H4 (cell line): ENCODE measurements around the gene ZNF511. TPM values are rescaled to one million over a fixed set of nuclear protein-coding genes. Genes with fewer than 3 reads are reported as not detected.

ENCODE experiments used
- DNase-seq: peaks from one replicate; pipeline ENCODE4 v3.0.0-alpha.2; 2015; ENCODE audit warnings: low spot score
- total RNA-seq: library from RNA; depleted of rRNA; stranded (reverse); fragments of >200 nt; shearing (Covaris generic); gene quantifications from 2 replicates; pipeline ENCODE4 v1.2.3, GENCODE V29; 2014; rRNA removed

The ZNF511 gene
- total RNA-seq, 1 experiment from 2014 or later: 66.3 TPM

DNA sequence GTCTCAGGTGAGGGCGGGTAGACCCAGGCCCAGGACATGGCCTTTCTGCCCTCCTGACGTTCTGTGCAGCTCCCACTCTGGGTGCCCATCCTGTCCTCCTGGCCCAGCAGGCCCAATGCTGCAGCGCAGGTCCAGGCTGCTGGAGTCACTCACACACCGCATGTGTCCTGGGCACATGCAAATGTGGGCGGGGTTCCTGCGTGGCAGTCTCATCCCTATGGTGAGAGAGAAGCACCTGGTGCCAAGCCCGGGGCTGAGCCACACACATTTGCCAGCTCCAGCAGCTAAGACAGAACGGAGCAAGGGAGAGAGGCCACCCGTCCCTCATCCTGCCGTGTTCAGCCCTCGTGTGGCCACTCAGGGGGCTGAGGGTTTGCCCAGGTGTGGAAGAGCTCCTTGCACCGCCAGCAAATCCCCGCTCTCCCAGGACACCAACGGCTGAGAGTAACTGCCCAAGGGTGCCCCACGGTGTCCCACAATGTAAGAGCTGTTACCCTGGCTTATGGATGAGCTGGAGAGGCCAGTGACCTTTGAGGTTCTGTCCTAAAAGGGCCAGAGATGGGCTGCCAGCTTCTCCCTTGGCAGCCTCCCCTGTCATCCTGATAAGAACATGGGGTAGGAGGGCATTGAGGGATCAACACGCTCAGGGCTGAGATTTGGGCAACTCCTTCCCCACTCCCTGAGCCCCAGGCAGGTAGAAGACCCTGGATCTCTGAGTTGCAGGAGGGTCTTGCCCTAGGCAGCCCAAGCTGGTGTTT is 44.7 kb downstream of the ZNF511 start:
- DNase-seq: no peak

DNA sequence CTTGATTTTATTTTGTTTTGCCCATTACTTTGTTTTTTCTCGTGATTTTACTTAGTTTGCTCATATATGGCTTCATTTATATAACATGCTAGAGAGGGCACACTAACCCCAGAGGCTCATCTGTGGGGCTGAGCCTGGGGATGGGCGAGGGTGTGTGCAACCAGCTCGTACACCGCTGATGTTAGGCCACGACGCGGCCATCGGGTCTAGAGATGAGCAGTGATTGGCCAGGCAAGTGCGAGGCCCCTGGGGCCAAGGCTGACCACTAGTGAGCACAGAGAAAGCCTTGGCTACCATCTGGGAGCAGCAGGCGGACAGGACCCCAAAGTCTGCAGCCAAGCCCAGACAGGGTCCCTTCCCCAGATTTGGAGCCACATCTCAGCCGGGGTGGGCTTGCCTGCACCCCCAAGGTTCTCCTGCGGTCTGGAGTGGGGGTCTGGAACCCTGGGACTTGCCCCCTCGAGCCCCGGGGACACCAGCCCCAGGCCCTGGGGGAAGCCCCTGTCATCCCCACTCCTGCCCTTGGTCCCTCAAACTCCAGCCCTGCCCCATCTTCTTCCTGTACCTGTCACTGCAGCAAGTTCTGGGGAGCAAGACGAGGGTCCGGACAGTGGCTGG is 45.4 kb downstream of the ZNF511 start:
- DNase-seq: no peak

DNA sequence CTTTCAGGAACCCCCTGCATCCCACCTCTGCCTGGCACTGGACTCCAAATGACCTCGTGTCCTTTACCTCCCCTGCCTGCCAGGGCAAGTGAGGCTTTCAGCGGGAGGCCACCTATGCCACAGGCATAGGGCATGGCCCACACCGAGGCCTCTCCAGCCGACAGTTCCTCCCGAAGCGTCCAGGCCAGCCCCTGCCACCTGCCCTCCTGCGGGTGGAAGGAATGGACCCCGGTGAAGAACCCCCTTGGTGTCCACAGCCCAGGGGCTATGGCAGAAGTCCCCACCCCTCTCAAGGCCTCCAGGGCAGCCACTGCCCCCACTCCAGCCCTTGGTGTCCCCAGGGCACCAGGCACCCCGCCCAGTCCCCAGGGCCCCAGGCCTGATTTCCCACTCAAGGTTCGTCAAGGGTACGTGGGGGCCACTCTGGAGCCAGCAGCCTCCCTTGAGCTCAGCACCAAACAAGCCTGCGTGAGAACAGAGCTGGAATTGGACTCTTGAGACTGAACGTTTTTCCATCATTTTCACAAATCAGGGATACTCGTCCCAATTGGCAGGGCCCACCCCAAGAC is 46.0 kb downstream of the ZNF511 start:
- no peak for DNase-seq

DNA sequence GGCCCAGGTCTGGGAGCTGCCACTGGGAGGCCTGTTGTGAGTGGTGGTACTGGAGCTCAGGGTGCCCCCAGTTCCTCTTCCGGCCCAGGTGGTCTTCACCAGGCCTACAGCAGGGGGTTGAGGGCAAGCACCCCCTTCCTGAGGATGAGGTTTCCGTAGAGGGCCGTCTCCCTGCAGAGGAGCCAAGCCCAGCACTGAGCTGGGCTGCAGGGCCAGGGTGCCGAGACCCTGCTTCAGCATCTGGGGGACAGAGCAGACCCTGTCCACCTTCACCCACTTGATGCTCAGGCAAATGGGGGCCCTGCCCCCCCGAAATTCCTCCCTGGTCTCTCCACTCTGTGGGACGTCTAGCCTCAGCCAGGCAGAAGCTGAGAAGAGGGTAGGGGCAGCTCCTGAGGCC is 46.6 kb downstream of the ZNF511 start:
- DNase-seq: no peak

DNA sequence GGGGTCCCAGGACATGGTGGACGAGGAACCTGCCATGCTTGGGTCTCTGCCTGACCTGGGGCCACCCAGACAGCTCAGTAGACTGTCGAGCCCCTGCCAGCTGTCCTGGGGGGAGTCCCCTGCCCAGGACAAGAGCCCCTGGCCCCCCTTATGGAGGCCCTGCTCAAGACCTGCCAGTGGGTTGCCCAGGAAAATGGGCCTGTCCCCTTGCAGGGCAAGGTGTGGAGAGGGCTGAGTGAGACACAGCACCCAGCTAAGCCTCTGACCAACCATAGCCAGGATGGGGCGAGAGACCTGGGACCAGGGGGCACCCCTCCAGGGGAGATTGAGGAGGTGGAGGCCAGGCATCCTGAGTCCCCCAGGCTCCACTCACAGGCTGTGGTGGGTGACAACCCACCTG is 47.3 kb downstream of the ZNF511 start:
- no peak for DNase-seq

DNA sequence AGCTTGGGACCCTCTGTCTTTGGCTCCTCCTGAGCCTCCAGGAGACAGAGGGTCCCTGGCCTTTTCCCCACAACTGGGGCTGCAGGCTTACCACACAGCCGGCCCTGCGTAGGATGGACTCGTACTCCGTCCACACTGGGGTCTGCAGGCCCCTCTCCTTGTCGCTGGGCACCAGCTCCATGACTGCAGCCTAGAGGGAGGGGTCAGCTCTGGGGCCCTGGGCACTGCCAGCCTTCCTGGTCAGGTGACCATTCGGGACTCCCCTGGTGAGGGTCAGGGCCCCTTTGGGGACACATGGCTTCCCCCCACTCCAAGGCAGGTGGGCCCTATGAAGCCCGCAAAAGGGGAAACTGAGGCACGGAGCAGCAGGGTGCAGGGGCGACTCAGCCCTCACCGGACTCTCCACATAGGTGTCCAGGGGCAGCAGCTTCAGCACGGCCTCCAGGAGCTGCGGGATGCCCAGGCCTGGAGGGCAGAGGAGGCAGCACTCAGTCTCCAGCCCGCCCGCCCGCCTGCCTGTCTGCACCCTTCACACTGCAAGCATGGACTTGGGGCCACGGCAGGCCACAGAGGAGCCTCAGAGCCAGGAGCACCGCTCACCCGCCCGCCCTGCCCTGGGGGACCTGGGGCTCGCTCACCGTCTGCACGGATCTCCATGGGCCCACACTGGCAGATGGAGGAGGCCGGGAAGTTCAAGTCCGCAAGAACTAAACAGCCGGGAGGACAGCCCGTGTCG is 48.0 kb downstream of the ZNF511 start:
- no peak for DNase-seq

DNA sequence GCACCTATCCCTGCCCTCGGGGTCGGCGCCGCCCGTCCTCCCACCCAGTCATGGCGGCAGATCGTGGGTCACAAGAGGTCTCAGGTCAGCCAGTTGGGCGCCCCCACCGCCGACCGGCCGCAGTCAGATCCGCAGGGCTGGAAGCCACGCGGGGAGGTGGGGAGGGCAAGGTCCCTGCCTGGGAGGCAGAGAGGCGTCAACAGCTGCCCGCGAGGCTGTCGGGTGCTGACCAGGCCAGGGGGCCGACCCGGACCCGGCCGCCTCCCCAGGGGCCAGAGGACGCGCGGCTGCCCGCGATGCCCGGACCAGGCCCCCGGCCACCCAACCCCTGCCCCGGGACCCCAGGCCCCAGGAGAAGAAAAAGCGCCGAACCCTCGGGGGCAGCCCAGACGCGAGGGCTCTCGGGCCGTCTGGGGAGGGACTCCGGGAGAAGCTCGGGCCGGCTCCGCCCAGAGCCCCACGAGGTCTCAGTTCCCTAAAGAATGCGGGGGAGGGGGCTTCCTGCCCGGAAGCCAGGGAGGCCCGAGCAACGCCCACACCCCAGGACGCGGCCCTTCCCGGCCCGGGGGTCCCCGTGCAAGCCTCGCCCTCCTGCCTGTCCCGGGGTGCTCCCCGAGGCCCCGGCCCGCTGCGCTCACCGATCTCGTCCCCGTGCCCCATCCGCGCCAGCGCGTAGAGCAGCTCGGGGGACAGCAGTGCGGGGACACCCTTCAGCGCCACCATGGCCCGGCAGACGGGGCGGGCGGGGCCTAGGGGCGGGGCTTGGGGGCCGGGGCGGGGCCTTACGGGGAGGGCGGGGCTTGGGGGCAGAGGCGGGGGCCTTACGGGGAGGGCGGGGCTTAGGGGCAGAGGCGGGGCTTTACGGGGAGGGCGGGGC is 48.8 kb downstream of the ZNF511 start, which contains the start of gene FUOM:
TSS of gene FUOM (minus strand) at position 735 of the 877 bp plus-strand sequence. CDS start at position 723, 12 bp downstream.
- DNase-seq: no peak

DNA sequence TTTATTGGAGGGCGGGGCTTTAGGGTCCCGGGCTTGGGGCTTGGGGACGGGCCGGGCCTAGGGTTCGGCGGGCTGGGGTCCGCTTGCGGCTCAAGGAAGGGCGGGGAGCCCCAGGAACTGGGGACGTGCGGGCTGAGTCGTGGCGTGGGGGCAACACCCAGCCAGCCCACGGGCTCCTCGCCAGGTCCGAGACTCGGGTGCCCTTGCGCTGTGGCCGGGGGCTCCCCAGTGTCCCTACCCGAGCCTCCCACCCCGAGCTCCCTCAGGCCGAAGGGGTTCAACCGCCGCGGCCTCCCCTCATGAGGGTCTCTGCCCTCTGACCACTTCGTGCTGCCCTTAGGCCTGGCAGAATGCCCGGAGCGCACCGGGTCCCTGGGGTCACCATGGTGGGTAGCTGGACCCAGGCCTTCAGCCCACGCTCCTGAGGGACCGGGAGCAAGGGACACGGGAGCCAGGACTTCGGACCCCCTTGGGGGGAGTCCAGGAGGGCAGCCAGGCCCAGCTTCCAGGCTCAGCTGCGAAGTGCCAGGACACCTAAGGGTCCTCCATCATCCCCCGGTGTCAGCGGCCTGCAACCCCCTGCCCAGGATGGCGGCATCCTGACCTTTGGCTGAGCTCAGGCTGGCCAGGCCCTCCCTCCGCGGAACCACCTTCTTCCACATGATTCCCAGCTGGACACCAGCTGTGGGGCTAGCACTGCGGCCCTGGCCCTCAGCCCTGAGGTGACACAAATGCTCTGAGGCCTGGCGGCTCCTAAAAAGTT is 49.6 kb downstream of the ZNF511 start:
- no peak for DNase-seq

DNA sequence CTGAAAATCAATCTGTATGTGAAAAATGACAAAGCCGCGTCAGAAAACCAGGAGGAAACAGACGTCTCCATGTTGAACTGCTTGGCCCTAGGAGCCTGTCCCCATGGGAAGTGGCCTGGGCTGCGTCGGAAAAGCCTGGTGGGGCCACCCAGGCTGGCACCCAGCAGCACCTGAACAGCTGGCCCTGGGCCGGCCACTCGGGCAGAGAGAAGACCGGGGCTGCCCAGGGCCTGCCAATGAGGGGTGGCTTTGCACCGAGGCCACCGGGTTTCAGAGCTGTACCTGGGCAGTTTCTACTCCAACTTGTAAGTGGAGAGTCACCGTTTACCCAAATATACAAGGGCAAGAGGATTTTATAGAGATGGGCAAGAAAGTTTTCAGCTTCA is 50.2 kb downstream of the ZNF511 start:
- no peak for DNase-seq

DNA sequence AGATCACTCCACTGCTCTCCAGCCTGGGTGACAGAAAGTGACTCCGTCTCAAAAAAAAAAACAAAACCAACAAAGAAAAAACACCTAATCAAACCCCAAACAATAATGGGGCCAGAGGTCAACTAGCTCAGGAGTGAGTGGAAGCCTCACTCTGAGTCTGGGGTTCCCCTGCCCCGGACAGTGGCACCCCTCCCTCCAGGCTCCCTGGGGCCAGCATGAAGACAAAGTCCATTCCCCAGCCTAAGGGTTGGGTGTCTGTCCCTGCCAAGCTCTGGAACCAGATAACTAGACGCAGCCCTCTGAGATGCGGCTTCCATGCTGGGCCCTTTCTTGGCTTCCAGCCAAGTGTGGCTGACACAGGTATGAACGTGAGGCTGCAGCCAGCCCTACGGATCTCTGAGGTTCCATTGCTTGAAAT is 50.8 kb downstream of the ZNF511 start:
- DNase-seq: no peak

DNA sequence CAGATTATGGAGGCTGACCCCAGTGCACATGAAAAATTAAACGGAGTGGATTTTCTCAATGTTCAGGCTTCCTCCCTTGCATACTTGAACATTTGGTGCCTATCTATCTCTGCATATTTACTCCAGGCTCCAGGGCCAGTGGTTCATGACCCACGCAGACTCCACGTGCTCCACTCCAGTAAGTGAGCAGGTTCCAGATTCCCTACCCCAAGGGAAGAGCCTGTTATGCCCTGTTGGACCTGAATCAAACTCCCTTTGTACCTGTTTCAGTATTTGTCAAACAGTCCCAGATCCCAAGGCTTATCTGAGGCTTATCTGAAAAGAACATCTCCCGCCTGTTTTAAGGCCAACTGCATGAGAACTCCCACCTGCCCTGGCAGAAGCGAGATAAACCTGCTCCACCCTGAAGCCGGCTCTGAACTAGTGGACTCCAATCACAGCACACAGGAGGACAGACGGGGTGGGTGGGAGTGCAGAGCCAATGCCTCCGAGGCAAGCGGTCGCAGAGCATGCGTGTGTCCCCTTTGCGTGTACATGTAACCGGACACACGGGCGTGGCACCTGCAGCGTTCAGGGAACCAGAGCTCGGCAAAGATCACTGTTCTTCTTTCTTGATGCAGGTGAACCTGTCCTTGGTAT is 51.4 kb downstream of the ZNF511 start:
- no peak for DNase-seq

DNA sequence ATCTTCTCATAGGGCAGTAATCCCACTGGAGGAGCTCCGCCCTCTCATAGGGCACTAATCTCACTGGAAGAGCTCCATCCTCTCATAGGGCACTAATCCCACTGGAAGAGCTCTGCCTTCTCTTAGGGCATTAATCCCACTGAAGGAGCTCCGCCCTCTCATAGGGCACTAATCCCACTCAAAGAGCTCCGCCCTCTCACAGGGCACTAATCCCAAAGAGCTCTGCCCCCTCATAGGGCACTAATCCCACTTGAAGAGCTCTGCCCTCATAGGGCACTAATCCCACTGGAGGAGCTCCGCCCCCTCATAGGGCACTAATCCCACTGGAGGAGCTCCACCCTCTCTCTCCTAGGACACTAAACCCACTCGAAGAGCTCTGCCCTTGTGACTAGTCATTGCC is 52.5 kb downstream of the ZNF511 start:
- DNase-seq: no peak

DNA sequence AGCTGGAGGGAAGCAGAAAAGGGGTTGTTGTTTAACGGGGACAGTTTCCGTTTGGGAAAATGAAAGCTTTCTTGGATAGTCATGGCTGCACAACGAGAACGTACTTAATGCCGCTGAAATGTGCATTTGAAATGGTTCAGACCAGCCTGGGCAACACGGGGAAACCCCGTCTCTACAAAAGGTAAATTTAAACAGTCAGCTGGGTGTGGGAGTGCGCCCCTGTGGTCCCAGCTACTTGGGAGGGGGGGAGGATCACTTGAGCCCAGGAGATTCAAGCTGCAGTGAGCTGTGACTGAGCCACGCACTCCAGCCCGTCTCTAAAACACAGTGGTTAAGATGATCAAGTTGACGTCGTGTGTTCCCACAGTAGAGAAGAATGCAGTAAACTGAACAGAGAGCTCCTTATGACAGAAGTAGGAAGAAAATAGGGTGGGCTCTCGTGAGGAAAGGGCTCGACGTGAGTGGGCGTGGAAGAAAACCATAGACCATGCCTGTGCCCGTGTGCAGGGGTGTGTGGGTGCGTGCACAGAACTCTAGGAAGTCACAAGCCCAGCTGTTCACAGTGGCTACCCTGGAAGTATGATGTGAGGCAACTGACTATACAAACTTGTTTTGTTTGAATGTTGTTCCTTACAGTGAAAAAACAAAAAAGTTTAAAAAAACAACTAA is 53.2 kb downstream of the ZNF511 start:
- no peak for DNase-seq

Other genes with a start within 250 kb of the ZNF511 start
- gene ADGRA1, start 221.0 kb upstream of the ZNF511 start, total RNA-seq: not detected in 2 replicates
- 0.39 and 1.6 TPM in 2 replicates for gene KNDC1, start 148.7 kb upstream of the ZNF511 start, total RNA-seq
- not detected in 2 replicates for gene UTF1, start 78.7 kb upstream of the ZNF511 start, total RNA-seq
- gene VENTX, start 71.1 kb upstream of the ZNF511 start, total RNA-seq: not detected in 2 replicates
- gene ADAM8, start 32.0 kb upstream of the ZNF511 start, total RNA-seq: 0.50 and 2.8 TPM in 2 replicates
- 49.1 and 54.5 TPM in 2 replicates for gene TUBGCP2, start within 50 bp of the ZNF511 start, total RNA-seq
- gene CALY, start 28.0 kb downstream of the ZNF511 start, total RNA-seq: not detected in 2 replicates
- not detected in 2 replicates for gene PRAP1, start 38.5 kb downstream of the ZNF511 start, total RNA-seq
- 4.7 and 10.4 TPM in 2 replicates for gene FUOM, start 49.1 kb downstream of the ZNF511 start, total RNA-seq
- 148 and 156 TPM in 2 replicates for gene ECHS1, start 64.4 kb downstream of the ZNF511 start, total RNA-seq
- not detected in 2 replicates for gene PAOX, start 70.3 kb downstream of the ZNF511 start, total RNA-seq
- 22.5 and 25.7 TPM in 2 replicates for gene MTG1, start 85.2 kb downstream of the ZNF511 start, total RNA-seq
- gene SPRN, start 115.7 kb downstream of the ZNF511 start, total RNA-seq: not detected in 2 replicates
- gene SCART1, start 145.0 kb downstream of the ZNF511 start, total RNA-seq: 0.37 and 0.47 TPM in 2 replicates
- gene CYP2E1, start 218.4 kb downstream of the ZNF511 start, total RNA-seq: 0.43 and 0.50 TPM in 2 replicates